Mammary epithelial cell (primary cell): Measurements from ENCODE around the gene SRP54.

Source experiments
- EZH2 ChIP-seq: IDR thresholded peaks from 2 replicates; pipeline ENCODE4 v1.6.1; 2012; ENCODE audit warnings: low read length, inconsistent platforms, borderline replicate concordance
- TF ChIP-seq, protein P1 (sequence below), 2 donors: IDR thresholded peaks in 1 of 2; conservative IDR thresholded peaks in 1 of 2; 2 replicates each; pipeline ENCODE4 v1.5.1; 2011 to 2012; ENCODE audit warnings: inconsistent platforms in 2 of 2, low read length in 2 of 2, mild to moderate bottlenecking in 2 of 2, control low read depth in 1 of 2, low read depth in 1 of 2; ENCODE audit not compliant: insufficient read depth in 1 of 2; ENCODE audit errors: extremely low read depth in 1 of 2

DNA sequence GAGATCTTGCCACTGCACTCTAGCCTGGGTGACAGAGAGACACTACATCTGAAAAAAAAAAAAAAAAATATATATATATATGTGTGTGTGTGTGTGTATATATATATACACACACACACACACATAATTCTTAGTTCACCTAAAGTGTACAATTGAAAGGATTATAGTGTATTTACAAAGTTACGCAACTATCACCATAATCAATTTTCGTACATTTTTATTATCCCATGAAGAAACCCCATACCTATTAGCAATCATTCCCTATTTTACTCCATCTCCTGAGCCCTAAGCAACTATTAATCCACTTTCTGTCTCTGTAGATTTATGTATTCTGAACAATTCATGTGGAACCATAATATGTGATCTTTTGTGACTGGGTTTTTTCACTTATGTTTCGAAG, 4.4 kb downstream of the SRP54 start:
- TF ChIP-seq, protein P1, sequence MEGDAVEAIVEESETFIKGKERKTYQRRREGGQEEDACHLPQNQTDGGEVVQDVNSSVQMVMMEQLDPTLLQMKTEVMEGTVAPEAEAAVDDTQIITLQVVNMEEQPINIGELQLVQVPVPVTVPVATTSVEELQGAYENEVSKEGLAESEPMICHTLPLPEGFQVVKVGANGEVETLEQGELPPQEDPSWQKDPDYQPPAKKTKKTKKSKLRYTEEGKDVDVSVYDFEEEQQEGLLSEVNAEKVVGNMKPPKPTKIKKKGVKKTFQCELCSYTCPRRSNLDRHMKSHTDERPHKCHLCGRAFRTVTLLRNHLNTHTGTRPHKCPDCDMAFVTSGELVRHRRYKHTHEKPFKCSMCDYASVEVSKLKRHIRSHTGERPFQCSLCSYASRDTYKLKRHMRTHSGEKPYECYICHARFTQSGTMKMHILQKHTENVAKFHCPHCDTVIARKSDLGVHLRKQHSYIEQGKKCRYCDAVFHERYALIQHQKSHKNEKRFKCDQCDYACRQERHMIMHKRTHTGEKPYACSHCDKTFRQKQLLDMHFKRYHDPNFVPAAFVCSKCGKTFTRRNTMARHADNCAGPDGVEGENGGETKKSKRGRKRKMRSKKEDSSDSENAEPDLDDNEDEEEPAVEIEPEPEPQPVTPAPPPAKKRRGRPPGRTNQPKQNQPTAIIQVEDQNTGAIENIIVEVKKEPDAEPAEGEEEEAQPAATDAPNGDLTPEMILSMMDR (conservative IDR thresholded peaks at IDR 0.05 in 1 of 2, IDR thresholded peaks at IDR 0.05 in 1 of 2; ENCODE audit: extremely low read depth in 1 of 2, insufficient read depth in 1 of 2, low read depth in 1 of 2, low read length in 2 of 2), result no peak
- no peak for TF ChIP-seq EZH2
